Stimulated activated CD4-positive, alpha-beta T cell treated with anti-CD3 and anti-CD28 coated beads, Interleukin-4, amount 100 ng/mL, for 4 hours (primary cell): Measurements from ENCODE around the gene HAO1.
"Not testable (repeated sequence)": the region's sequence is repeated elsewhere in the genome, so short reads cannot be mapped to it uniquely, and the experiment has no call there.

Experiments used
- DNase-seq, 2 experiments: peaks; one replicate each; pipeline ENCODE4 v3.0.0-alpha.2; 2020

HAO1 gene

DNA sequence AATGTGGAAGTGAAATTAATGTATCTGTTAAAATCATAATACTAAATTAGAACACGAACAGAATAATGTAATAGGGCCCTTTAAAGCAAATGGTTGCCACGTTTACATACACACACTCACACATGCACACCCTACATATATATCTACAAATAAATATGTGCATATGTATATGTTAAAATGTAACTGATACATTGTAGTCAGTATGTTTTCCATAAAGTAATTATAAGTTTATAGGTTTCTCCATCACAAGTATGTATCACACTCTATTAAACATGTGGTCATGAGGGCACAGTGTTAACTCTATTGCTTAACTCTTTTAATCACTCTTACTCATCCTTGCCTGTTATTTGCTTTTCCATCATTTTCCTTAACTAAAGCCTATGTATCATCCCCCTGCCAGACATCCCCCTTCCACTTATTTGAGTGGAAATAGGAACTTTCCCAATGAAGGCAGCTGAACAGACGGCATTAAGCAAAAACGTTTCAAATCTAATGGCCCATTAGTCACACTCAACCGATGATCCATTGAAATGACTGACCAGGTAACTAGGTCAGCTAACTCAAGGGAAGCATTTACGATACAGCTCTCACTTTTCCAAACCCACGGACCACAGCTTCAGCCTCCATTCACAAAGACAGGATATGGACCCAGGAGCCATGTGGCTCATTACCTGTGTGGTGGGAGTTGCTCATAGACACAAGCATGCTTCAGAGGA is 89.3 kb downstream of the HAO1 start:
- DNase-seq: no peak

DNA sequence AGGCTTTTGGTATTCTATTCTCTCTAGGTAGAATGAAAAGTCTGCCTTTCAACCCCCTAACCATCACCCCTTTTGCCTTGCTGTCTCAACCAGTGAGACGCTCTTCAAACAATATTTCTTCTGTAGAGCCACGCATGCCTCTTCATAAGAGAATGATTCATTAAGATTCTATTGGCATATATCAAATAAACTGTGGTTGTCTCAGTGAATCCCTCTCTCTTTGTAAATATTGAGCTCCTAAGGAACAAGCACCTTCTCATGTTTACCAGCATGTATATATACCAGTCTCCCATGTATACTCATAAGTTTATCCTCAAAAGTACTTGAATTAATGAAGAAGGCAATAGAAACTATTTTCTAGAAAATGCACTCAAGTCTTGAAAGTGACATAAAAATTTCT is 90.6 kb downstream of the HAO1 start:
- no peak for DNase-seq

DNA sequence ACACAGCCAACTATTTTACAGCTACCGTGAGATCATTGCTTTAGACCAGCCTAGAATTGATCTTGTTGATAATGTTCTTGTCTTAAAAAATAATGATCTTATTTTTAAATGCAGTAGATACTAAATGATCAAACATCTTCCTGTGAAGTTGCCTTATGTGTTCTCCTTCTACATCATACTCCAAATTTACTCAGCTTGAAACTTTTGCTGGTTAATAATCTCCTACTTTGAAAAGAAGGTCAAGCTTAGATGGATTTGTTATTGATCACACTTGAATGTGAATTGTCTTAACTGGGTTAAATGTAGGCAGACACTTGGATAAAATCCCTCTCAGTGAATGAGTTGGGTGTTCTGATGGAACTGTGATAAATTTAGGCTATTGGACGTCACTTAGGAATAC is 91.9 kb downstream of the HAO1 start:
- no peak for DNase-seq

DNA sequence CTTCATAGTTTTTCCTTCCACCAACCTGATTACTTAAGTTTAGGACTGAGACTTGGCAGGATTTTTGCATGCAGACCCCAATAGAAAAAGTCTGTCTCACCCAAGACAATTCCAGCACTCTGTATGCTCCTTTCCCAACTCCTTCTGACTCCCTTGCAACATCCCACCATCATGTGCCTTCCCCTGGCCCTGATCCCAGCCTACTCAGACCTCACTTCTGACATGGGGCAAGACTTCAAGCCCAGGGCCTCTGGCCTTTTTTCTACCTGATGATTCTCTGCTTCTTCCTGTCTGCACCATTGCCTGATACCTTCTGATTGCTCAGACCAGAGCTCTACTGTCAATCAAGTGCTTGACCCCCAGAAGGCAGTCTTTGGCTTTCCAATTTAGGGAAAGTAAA is 96.6 kb downstream of the HAO1 start:
- DNase-seq: no peak

DNA sequence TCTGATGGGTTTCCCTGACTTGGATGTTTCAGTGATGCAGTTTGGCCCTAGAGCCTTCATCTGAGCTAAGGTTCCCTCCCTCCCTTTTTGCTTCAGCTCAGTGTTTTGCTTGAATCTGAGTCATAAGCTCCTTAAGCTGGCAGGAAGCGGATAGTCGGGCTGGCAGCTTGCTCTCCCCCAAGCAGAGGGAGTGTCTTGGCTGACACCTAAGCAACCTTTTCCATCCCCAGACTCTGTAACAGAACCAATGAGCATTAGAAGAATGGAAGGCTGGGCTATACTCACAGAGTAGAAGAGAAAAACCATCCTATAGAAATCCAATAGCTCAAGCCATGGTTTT is 98.3 kb downstream of the HAO1 start:
- DNase-seq: no peak

DNA sequence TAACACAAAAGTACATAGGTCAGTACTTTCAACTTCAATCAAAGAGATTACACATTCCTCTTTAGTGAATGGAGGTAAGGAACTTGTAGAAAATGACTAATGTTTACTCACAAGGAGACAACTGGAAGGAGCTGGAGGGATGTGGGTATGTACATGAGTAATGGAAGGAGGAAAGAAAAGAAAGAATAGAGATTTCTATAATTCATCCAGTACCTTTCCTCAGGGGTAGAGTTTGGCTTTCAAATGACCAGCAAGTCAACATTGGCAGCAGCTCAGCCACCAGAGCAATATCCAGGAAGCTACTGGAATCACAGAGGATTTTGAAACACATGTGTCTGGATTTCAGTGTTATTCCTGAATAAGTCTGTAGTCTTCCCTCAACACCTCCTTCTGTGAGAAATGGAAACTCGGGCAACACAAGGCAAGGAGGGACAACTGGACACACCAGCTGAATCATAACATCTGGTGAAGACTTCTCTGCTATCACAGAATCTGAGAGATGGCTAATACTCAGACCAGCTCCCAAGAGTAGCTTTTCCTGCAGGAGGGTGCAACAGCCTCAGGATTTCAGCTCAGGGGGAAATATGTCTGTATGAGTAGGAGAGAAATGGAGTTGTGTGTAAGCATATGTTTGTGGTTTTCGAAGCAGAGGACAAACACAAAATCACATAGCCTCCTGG is 98.8 kb downstream of the HAO1 start:
- DNase-seq: no peak

DNA sequence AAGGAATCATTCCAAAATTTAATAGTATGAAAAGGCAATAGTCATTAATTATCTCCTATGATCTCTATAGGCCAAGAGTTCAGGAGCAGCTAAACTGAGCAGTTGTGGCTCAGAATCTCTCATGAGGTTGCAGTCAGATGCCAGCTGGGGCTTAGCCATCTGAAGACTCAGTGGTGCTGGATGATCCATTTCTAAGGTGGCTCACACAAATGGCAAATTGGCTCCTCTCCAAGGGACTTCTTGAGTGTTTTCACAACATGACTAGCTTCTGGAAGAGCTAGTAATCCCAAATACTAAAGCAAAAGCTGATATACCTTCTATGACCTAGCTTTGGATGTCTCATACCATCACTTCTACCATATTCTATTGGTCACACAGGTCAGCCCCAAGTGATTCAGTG is 104.2 kb downstream of the HAO1 start:
- DNase-seq: no peak

DNA sequence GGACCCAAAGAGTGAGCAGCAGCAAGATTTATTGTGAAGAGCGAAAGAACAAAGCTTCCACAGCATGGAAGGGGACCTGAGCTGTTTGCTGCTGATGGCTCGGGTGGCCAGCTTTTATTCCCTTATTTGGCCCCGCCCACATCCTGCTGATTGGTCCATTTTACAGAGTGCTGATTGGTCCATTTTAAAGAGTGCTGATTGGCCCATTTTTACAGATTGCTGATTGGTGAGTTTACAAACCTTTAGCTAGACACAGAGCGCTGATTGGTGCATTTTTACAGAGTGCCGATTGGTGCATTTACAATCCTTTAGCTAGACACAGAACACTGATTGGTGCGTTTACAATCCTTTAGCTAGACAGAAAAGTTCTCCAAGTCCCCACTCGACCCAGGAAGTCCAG is 105.8 kb downstream of the HAO1 start:
- DNase-seq: not testable (repeated sequence)
